NCI-H146 treated with DMSO at 0.1 percent for 48 hours (cell line): ENCODE data around the gene CENPP.
"Not testable (repeated sequence)": the region's sequence is repeated elsewhere in the genome, so short reads cannot be mapped to it uniquely, and the experiment has no call there.

Experiments used
- DNase-seq: peaks from one replicate; lab custom pipeline; 2025; ENCODE audit not compliant: unreplicated experiment; lab: John Stamatoyannopoulos, UW

CENPP gene

GRCh38 chr9:92529124-92529523 lies 203.4 kb downstream of the CENPP start:
- DNase-seq: no peak

GRCh38 chr9:92530893-92531292 lies 205.1 kb downstream of the CENPP start:
- DNase-seq: no peak

GRCh38 chr9:92534204-92534603 lies 208.5 kb downstream of the CENPP start:
- DNase-seq: no peak

GRCh38 chr9:92534674-92535073 lies 208.9 kb downstream of the CENPP start:
- no peak for DNase-seq

- DNase-seq: no peak
These were observed 210.4 kb downstream of the CENPP start, which contains the start of gene ECM2 for GRCh38 chr9:92535940-92536850. TSS of gene ECM2 (minus strand) at chr9:92535990. CDS start at chr9:92522866, 13,124 bp downstream.

GRCh38 chr9:92538541-92538940 lies 212.8 kb downstream of the CENPP start:
- no peak for DNase-seq

GRCh38 chr9:92543972-92544371 lies 218.2 kb downstream of the CENPP start:
- DNase-seq: no peak

- no peak for DNase-seq
These were observed 219.3 kb downstream of the CENPP start for GRCh38 chr9:92545002-92545510.

GRCh38 chr9:92547356-92547755 lies 221.6 kb downstream of the CENPP start:
- no peak for DNase-seq

- DNase-seq: no peak
These were observed 225.0 kb downstream of the CENPP start for GRCh38 chr9:92550765-92551164.

- no peak for DNase-seq
These were observed 233.0 kb downstream of the CENPP start for GRCh38 chr9:92558612-92559374.

- DNase-seq: no peak
These were observed 235.9 kb downstream of the CENPP start for GRCh38 chr9:92561374-92562330.

- no peak for DNase-seq
These were observed 236.8 kb downstream of the CENPP start for GRCh38 chr9:92562461-92562967.

GRCh38 chr9:92563116-92564100 lies 237.7 kb downstream of the CENPP start:
- DNase-seq: no peak

GRCh38 chr9:92564504-92564903 lies 238.8 kb downstream of the CENPP start:
- DNase-seq: no peak

GRCh38 chr9:92564982-92565381 lies 239.2 kb downstream of the CENPP start:
- DNase-seq: no peak

- DNase-seq: not testable (repeated sequence)
These were observed 246.1 kb downstream of the CENPP start for GRCh38 chr9:92571871-92572270.

- DNase-seq: not testable (repeated sequence)
These were observed 247.9 kb downstream of the CENPP start for GRCh38 chr9:92573612-92574011.

GRCh38 chr9:92576175-92576574 lies 250.4 kb downstream of the CENPP start:
- DNase-seq: no peak
